MM.1S (cell line): ENCODE results near the gene LINGO3.

Experiments
- EZH2 ChIP-seq: fragments of 300-600 bp; sonication (generic); optimal IDR thresholded peaks from 2 replicates; pipeline ENCODE3; 2017; ENCODE audit warnings: low read depth, mild to moderate bottlenecking, antibody characterized with exemption, low read length, mixed read lengths
- TF ChIP-seq, protein P1 (sequence below): fragments of 300-600 bp; sonication (generic); IDR thresholded peaks from 2 replicates; pipeline ENCODE4 v1.5.1; 2016; ENCODE audit warnings: antibody characterized with exemption, low read length, mixed read lengths

- TF ChIP-seq, protein P1, sequence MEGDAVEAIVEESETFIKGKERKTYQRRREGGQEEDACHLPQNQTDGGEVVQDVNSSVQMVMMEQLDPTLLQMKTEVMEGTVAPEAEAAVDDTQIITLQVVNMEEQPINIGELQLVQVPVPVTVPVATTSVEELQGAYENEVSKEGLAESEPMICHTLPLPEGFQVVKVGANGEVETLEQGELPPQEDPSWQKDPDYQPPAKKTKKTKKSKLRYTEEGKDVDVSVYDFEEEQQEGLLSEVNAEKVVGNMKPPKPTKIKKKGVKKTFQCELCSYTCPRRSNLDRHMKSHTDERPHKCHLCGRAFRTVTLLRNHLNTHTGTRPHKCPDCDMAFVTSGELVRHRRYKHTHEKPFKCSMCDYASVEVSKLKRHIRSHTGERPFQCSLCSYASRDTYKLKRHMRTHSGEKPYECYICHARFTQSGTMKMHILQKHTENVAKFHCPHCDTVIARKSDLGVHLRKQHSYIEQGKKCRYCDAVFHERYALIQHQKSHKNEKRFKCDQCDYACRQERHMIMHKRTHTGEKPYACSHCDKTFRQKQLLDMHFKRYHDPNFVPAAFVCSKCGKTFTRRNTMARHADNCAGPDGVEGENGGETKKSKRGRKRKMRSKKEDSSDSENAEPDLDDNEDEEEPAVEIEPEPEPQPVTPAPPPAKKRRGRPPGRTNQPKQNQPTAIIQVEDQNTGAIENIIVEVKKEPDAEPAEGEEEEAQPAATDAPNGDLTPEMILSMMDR = no peak
- TF ChIP-seq EZH2 = no peak
Measured at GRCh38 chr19:2317300-2317699, 9.3 kb upstream of the LINGO3 start.
